Measurements from ENCODE around the gene MINDY4.

The MINDY4 gene

DNA sequence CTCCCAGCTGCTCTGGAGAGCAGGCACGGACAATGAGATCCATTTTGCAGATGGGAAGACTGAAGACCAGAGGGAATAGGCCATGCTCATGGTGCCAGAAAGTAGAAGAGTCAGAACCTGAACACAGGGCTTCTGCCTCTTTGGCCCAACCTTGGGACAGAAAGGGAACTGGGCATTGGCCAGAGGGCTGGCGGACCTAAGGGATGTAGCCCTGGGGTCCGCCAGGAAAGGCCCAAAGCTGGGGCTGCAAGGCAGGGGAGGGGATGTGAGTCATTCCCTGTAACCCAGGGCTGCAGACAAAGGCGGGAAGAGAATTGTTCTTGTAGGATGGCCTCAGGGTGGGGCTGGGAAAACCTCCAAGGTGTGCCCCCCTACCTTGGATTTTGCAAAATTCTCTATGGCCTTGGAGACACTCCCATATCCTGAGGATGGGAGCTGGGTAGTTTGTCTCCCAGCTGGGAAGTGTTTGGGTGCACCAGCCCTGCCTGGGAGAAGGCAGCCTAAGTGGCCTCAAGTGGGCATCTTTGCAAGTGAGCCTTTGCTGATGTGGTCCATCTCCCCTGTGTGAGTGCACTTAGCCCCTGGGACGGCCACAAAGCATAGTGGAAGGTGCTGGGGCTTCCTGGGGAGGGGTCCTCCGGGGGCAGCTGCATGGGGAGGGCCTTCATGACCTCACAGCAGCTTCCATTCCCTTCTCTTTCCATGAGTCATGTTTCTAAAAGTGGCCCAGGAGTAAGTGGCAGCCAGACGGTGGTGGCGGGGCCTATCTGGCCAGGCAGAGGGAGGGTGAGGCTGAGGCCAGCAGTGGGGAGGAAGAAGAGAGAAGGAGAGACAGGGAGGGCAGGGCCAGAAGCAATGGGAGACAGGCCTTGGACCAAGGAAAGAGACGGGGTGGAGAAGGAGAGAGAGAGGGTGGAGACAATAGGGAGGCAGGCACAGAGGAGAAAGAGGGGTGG, 149.6 kb downstream of the MINDY4 start:
- DNase-seq = no peak

DNA sequence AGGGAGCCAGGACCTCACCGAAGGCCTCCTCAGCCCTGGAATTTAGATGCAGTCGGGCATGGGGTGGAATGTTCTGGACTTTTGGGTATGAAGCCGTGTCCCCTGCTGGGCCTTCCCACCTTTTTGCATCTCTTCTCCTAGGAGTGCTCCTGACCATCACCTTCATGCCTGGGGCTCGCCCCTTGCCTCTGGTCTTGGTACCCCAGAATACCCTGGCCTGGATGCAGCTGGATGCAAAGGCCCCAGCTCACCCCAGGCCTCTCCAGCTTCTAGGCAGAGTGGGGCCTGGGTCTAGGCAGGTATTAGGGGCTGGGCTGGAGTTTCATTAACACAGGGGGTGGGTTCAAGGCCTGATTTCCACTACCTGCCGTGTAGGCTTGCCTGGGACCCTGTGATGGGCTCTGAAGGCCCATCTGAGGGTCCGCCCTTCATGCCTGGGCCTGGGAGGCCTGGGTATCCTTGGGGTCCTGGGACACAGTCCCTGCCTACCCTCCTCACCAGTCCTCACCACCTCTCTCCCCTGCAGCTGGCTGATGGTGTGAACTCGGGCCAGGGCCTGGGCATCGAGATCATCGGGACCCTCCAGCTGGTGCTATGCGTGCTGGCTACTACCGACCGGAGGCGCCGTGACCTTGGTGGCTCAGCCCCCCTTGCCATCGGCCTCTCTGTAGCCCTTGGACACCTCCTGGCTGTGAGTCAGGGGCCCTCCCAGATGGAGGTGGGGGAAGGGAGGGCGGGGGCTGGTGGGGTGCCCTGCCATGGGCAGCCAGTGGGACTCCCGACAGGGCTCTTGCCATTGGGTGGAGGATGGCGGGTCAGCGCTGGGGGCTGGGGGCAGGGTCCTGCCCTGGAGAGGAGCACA, 150.6 kb downstream of the MINDY4 start:
- no peak for DNase-seq

DNA sequence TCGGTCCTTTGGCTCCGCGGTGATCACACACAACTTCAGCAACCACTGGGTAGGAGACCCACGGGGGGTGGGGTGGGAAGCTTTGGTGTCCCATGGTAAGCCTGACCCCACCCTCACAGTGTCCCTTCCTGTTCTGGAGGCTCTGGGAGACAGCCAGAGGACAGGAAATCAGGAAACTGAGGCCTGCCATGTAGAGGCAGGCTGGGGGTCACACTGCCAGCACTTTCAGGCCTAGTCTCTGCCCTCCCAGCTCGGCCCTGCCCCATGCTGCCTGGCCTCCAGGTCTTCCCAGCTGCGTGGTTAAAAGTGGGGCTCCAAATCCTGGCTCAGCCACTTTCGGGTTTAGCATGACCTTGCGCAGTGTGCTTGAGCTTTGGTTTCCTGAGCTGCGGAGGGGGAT, 151.4 kb downstream of the MINDY4 start:
- DNase-seq = no peak

GRCh38 chr7:30923009-30923773, 152.0 kb downstream of the MINDY4 start:
- DNase-seq = no peak

- no peak for DNase-seq
Observed at GRCh38 chr7:30923774-30924413, 152.7 kb downstream of the MINDY4 start.

DNA sequence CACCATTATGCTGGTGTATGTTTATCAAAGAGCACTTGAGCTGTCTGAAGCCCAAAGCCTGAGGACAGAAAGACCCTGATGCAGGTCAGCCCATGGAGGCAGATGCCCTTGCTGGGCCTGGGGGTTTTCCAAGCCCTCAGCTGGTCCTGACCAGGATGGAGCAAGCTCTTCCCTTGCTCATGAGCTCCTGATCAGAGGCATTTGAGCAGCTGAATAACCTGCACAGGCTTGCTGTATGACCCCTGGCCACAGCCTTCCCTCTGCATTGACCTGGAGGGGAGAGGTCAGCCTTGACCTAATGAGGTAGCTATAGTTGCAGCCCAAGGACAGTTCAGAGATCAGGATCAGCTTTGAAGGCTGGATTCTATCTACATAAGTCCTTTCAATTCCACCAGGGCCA, 153.4 kb downstream of the MINDY4 start:
- DNase-seq = no peak

DNA sequence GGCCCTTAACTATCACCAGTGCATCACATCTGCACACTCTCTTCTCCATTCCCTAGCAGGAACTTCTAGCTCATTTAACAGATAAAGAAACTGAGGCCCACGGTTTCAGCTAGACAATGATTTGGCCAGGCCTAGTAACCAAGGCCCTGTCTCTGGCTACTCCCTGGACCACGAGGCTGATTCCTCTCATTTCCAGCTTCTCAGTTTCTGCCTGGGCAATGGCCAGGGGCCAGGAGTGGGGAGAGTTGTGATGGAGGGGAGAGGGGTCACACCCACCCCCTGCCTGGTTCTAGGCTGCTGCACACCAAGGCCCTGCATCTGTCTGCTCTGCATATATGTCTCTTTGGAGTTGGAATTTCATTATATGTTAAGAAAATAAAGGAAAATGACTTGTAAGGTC, 153.9 kb downstream of the MINDY4 start:
- no peak for DNase-seq

DNA sequence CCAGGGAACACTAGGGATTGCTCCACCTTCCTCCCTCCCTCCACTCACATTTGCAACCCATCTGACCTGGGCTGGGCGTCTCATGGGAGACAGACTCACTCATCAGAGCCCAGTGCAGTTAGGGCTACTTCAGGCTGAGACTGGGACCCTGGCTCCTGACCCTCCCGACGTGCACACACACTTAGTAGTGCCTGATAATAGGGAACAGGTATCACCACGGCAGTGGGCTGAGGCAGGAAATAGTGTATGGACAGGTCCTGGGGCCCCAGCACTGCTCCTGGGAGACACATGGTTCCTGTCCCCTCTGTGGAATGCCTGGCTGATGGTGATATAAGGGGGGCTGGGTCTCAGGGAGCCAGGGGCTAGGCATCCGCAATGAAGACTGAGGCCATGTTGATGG, 154.7 kb downstream of the MINDY4 start:
- no peak for DNase-seq

GRCh38 chr7:30926313-30926712, 155.1 kb downstream of the MINDY4 start:
- no peak for DNase-seq

- DNase-seq = no peak
Observed at GRCh38 chr7:30927040-30927439, 155.8 kb downstream of the MINDY4 start.

DNA sequence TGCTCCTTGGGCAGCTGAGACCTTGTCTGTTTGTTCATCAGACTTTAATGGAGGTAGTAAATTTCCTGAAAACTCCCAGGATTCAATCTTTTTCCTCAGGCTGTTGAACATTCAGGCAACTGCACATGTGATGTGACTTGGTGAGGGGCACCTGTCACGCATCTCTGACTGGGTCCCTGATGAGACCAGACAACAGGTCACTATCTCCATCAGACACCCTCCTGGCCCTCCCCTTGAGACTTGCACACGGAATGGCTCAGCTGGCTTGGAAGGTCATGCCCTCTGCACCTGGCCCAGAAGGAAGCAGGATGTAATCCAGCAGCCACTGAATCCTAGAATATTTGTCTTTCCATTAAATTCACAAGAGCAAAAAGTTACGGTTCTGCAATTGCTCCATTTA, 156.3 kb downstream of the MINDY4 start:
- DNase-seq = no peak

DNA sequence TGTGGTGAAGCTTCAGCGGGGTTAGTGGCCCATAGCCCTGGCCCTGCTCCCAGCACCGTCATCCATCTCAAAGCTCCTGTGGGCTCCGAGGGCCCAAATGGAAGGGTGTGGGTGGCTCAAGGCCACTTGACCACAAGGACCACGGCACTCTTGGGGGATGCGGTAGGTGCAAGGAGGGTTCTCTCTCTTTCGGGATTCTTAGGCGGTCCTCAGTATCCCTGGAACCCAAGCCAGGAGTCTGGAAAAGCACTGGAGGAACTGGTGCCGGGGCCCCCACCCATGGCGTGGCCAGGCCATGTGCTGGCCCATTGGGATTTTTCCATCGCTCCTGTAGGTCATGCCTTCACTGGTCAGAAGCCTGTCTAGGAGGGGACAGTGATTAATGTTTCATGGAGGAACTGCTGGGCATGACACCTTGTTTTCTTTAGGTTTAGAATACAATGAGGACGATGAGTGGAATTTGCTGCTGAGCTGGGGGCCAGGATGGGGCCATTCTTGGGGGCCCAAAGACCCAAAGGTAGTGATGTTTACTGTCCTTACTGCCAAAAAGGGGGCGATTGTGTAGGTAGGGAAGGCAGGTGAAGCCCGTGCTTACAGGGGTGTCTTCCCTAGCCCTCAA, 157.1 kb downstream of the MINDY4 start:
- DNase-seq = no peak

DNA sequence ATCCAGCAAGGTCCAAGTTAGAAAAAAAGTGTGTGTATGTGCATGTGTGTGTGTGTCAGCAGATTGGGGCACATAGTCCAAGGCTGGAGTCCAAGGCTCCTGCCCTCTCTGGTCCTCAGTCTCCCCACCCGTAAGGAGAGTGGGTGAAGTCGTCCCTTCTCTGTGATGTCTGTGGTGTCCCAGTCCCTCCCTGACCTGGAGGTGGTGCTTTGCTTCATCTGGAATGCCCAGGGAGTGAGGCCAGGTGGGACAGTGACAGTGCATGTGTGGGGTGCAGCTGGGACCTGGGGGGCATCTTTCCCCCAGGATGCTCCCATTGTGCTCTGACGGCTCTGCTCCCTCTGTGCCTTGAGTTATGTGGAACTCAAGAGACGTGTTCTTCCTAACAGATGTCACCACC, 158.5 kb downstream of the MINDY4 start:
- DNase-seq = no peak

- DNase-seq = no peak
Observed at GRCh38 chr7:30930621-30931020, 159.4 kb downstream of the MINDY4 start.

DNA sequence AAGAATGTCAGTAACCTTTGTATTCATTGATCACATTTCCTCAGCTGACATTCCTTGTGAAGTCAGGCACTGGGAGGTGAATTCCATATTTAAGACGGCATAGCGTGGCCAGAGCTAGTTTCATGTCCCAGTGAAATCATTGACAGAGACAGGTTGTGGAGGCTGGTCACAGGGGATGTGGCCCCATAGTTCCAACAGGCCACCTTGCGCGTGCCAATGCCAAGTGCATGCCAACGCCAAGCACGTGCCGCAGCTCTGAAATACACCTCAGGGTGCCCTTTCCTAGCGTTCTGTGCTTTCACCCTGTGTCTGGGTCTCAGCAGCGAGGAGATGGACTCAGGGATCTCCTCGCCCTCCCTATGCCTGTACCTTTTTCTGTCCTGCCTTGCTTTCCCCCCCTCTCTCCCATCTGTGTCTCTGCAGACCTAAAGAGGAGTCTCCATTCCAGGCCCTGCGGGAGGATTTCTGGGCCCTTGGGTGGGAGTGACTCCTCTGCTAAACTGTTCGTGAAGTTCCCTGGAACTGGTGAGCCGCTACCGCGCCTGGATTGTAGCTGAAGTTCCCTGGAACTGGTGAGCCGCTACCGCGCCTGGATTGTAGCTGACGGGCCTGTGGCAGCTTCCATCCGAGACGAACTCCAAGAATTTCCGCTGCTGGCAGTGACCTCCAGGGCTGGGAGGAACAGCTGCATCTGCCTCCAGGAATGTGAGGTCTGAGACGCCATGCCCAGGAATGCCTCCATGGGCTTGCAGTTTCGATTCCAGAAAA, 160.1 kb downstream of the MINDY4 start:
- no peak for DNase-seq

GRCh38 chr7:30931929-30932540, 160.8 kb downstream of the MINDY4 start:
- DNase-seq = no peak

- DNase-seq = no peak
Observed at GRCh38 chr7:30932562-30932961, 161.3 kb downstream of the MINDY4 start.

DNA sequence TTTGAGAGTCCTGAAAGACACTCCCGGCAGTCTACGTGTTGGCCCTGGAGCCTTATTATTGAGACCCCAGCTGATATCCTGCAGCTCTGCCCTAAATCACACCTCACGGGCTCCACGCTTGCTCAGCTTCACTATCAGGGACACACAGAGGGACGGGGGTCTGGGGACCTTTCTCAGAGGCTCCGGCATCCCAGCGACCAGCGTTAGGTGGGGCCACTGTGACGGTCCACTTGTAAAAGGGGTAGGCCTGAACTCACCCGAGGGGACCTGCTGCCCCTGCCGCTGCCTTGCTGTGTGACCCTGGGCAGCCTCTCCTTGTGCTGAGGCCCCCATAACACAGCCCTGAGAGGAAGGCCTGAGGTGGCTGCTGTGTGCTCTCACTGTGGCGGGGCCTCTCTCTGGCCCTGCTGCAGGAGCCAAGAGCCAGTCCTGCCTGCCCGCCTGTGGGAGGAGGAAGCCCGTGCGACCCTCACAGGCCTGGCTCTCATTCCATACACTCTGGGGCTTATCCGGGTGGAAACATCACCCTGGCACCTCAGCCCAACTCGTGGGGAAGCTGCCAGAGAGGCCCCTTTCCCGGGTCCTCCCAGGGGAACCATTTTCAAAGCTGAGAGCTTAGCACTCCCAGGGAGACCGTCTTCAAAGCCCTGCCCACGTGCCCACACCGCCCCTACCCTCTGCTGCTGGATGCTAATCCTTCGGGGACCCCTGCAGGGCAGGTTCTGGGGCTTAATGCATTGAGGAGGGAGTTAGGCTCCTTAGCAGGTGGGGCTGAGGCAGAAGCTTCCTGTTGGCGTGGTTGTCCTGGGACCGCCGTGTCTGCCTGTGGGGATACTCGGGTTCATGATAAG, 162.1 kb downstream of the MINDY4 start:
- DNase-seq = no peak

- DNase-seq = no peak
Observed at GRCh38 chr7:30934225-30934624, 163.0 kb downstream of the MINDY4 start.

All from NCI-H2107 (cell line).